Astrocyte (in vitro differentiated cells and primary cell): ENCODE measurements around the gene SDR42E1. TPM values are rescaled to one million over a fixed set of nuclear protein-coding genes. Genes with fewer than 3 reads are reported as not detected.

ENCODE experiments used
- DNase-seq: peaks from one replicate; pipeline ENCODE4 v3.0.0-alpha.2; 2010; ENCODE audit warnings: low read depth
- FAIRE-seq: peaks from 2 replicates; lab custom pipeline; 2011; peaks lifted over from hg19 to GRCh38; lab: Jason Lieb, UNC
- H2AFZ ChIP-seq: 2 replicates; pipeline ENCODE4 v1.6.0; 2012; ENCODE audit warnings: low read depth, low read length, inconsistent platforms
- H3K27ac ChIP-seq: 2 replicates; pipeline ENCODE4 v1.5.1; 2011; ENCODE audit warnings: low read depth, low read length, inconsistent platforms
- H3K27me3 ChIP-seq: 2 replicates; pipeline ENCODE4 v1.6.0; 2011; ENCODE audit warnings: low read length, inconsistent platforms; ENCODE audit not compliant: insufficient read depth
- H3K36me3 ChIP-seq: 2 replicates; pipeline ENCODE4 v1.5.1; 2011; ENCODE audit warnings: low read length, inconsistent platforms; ENCODE audit not compliant: insufficient read depth
- H3K4me1 ChIP-seq: 2 replicates; pipeline ENCODE4 v1.5.1; 2011; ENCODE audit warnings: low read length, inconsistent platforms; ENCODE audit not compliant: insufficient read depth
- H3K4me2 ChIP-seq: 2 replicates; pipeline ENCODE4 v1.6.0; 2012; ENCODE audit warnings: low read length, inconsistent platforms
- H3K4me3 ChIP-seq: 2 replicates; pipeline ENCODE4 v1.5.1; 2011; ENCODE audit warnings: low read depth, mild to moderate bottlenecking, low read length, inconsistent platforms; ENCODE audit not compliant: insufficient read depth
- H3K79me2 ChIP-seq: 2 replicates; pipeline ENCODE4 v1.6.0; 2012; ENCODE audit warnings: mild to moderate bottlenecking, low read length, inconsistent platforms; ENCODE audit not compliant: insufficient read depth
- H3K9ac ChIP-seq: 2 replicates; pipeline ENCODE4 v1.6.0; 2012; ENCODE audit warnings: mild to moderate bottlenecking, low read length, inconsistent platforms
- H3K9me3 ChIP-seq: 2 replicates; pipeline ENCODE4 v1.5.1; 2012; ENCODE audit warnings: low read depth, mild to moderate bottlenecking, low read length, inconsistent platforms; ENCODE audit not compliant: insufficient read depth
- H4K20me1 ChIP-seq: 2 replicates; pipeline ENCODE4 v1.6.0; 2012; ENCODE audit warnings: low read length, inconsistent platforms; ENCODE audit not compliant: insufficient read depth
- H3K27ac Mint-ChIP-seq: one replicate; pipeline ENCODE4 v1.8.0; 2021; ENCODE audit warnings: mild to moderate bottlenecking, mixed read lengths; ENCODE audit not compliant: unreplicated experiment
- H3K27me3 Mint-ChIP-seq: one replicate; pipeline ENCODE4 v1.8.0; 2021; ENCODE audit warnings: low read depth, mixed read lengths; ENCODE audit not compliant: unreplicated experiment
- H3K36me3 Mint-ChIP-seq: one replicate; pipeline ENCODE4 v1.8.0; 2021; ENCODE audit warnings: low read depth, mixed read lengths; ENCODE audit not compliant: unreplicated experiment
- H3K4me1 Mint-ChIP-seq: one replicate; pipeline ENCODE4 v1.8.0; 2021; ENCODE audit warnings: low read depth, mixed read lengths; ENCODE audit not compliant: unreplicated experiment
- H3K4me3 Mint-ChIP-seq: one replicate; pipeline ENCODE4 v1.8.0; 2021; ENCODE audit warnings: mild to moderate bottlenecking, moderate library complexity, mixed read lengths; ENCODE audit not compliant: unreplicated experiment
- H3K9me3 Mint-ChIP-seq: one replicate; pipeline ENCODE4 v1.8.0; 2021; ENCODE audit warnings: mild to moderate bottlenecking, mixed read lengths; ENCODE audit not compliant: unreplicated experiment
- EZH2 ChIP-seq: IDR thresholded peaks from 2 replicates; pipeline ENCODE4 v1.6.1; 2012; ENCODE audit warnings: mild to moderate bottlenecking, low read length, inconsistent platforms; ENCODE audit not compliant: insufficient read depth
- total RNA-seq: library from RNA; stranded (reverse); gene quantifications from 2 replicates; pipeline ENCODE4 v1.2.1, GENCODE V29; 2021
- TF ChIP-seq, protein P1 (sequence below): IDR thresholded peaks from 2 replicates; pipeline ENCODE4 v1.5.1; 2011; ENCODE audit warnings: low read depth, mild to moderate bottlenecking, inconsistent platforms, low read length, moderate library complexity; ENCODE audit not compliant: insufficient read depth

SDR42E1 gene
- total RNA-seq, 1 donor from 2014 or later = not detected

DNA sequence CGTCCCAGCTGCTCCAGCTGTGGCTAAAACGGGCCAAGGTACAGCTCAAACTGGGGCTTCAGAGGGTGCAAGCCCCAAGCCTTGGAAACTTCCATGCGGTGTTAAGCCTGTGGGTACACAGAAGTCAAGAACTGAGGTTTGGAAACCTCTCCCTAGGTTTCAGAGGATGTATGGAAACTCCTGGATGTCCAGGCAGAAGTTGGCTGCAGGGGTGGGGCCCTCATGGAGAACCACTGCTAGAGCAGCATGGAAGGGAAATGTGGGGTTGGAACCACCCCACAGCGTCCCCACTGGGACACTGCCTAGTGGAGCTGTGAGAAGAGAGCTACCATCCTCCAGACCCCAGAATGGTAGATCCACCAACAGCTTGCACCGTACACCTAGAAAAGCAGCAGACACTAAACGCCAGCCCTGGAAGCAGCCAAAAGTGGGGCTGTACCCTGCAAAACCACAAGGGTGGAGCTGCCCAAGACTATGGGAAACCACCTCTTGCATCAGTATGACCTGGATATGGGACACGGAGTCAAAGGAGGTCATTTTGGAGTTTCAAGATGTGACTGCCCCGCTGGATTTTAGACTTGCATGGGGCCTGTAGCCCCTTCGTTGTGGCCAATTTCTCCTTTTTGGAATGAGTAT lies 2.2 kb downstream of the SDR42E1 start:
- Histone ChIP-seq H3K27me3 (peaks cover 12% of the 10 kb centered on the region), H3K4me3 (no peak overlapping the region), H3K79me2 (no peaks in the 10 kb centered on the region), H3K4me2 (no peak overlapping the region), H3K27ac (no peak overlapping the region), H3K4me1 (no peaks in the 10 kb centered on the region), H3K9ac (no peak overlapping the region), H2AFZ (no peak overlapping the region), H3K9me3 (peaks cover 8% of the 10 kb centered on the region), H3K36me3 (no peaks in the 10 kb centered on the region), H4K20me1 (no peaks in the 10 kb centered on the region)
- Mint-ChIP-seq H3K4me3 (no peak overlapping the region), H3K9me3 (peaks cover 24% of the 10 kb centered on the region), H3K4me1 (no peaks in the 10 kb centered on the region), H3K27me3 (peaks cover 7% of the 10 kb centered on the region), H3K36me3 (peaks cover 4% of the 10 kb centered on the region), H3K27ac (no peak overlapping the region)
- DNase-seq (no peak), FAIRE-seq (no peak)
- TF ChIP-seq EZH2 = no peak
- TF ChIP-seq, protein P1, sequence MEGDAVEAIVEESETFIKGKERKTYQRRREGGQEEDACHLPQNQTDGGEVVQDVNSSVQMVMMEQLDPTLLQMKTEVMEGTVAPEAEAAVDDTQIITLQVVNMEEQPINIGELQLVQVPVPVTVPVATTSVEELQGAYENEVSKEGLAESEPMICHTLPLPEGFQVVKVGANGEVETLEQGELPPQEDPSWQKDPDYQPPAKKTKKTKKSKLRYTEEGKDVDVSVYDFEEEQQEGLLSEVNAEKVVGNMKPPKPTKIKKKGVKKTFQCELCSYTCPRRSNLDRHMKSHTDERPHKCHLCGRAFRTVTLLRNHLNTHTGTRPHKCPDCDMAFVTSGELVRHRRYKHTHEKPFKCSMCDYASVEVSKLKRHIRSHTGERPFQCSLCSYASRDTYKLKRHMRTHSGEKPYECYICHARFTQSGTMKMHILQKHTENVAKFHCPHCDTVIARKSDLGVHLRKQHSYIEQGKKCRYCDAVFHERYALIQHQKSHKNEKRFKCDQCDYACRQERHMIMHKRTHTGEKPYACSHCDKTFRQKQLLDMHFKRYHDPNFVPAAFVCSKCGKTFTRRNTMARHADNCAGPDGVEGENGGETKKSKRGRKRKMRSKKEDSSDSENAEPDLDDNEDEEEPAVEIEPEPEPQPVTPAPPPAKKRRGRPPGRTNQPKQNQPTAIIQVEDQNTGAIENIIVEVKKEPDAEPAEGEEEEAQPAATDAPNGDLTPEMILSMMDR = no peak

GRCh38 chr16:82007189-82007588 lies 4.1 kb downstream of the SDR42E1 start:
- Histone ChIP-seq H3K36me3 (no peaks in the 10 kb centered on the region), H4K20me1 (no peaks in the 10 kb centered on the region), H3K4me3 (no peak overlapping the region), H2AFZ (no peak overlapping the region), H3K4me1 (no peaks in the 10 kb centered on the region), H3K27me3 (peaks cover 12% of the 10 kb centered on the region), H3K9ac (no peak overlapping the region), H3K9me3 (peaks cover 8% of the 10 kb centered on the region), H3K27ac (no peak overlapping the region), H3K4me2 (no peak overlapping the region), H3K79me2 (no peaks in the 10 kb centered on the region)
- peaks cover 24% of the 10 kb centered on the region for H3K9me3 Mint-ChIP-seq
- H3K27ac Mint-ChIP-seq = no peak overlapping the region
- H3K4me3 Mint-ChIP-seq = no peak overlapping the region
- H3K4me1 Mint-ChIP-seq = no peaks in the 10 kb centered on the region
- H3K27me3 Mint-ChIP-seq = peaks cover 12% of the 10 kb centered on the region
- TF ChIP-seq EZH2 = no peak
- TF ChIP-seq, protein P1 = no peak
- no peak for DNase-seq
- H3K36me3 Mint-ChIP-seq = peaks cover 4% of the 10 kb centered on the region
- no peak for FAIRE-seq

DNA sequence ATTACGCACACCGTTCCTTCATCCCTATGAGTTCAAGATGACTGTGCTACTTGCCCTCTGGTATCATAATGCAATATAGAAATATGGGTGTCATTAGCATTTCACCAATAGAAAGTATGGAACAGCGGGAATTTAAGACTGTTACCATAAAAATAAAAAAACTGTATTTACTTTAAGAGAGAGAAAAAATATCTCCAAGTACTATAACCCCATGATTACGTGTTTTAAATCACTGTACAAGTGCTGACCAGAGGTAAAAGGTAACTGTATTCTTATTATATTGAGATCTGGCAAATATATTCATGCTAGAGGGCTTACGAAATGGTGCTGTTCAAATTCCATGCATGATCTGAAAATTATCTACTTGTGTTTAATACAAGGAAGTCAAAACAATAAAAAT lies 5.2 kb downstream of the SDR42E1 start:
- no peaks in the 10 kb centered on the region for H3K36me3 Mint-ChIP-seq
- Histone ChIP-seq H3K79me2 (no peaks in the 10 kb centered on the region), H3K27me3 (peaks cover 7% of the 10 kb centered on the region), H3K9ac (no peak overlapping the region), H3K4me3 (no peak overlapping the region), H3K4me1 (no peaks in the 10 kb centered on the region), H3K4me2 (no peak overlapping the region), H2AFZ (no peak overlapping the region), H4K20me1 (no peaks in the 10 kb centered on the region), H3K36me3 (no peaks in the 10 kb centered on the region), H3K9me3 (peaks cover 8% of the 10 kb centered on the region), H3K27ac (no peak overlapping the region)
- FAIRE-seq (no peak), DNase-seq (no peak)
- TF ChIP-seq, protein P1 = no peak
- TF ChIP-seq EZH2 = no peak
- no peaks in the 10 kb centered on the region for H3K4me1 Mint-ChIP-seq
- H3K27ac Mint-ChIP-seq = no peak overlapping the region
- peaks cover 19% of the 10 kb centered on the region for H3K9me3 Mint-ChIP-seq
- no peak overlapping the region for H3K4me3 Mint-ChIP-seq
- H3K27me3 Mint-ChIP-seq = peaks cover 10% of the 10 kb centered on the region
